Calu3 (cell line): ENCODE data around the gene LRRC28. TPM values are rescaled to one million over a fixed set of nuclear protein-coding genes. Genes with fewer than 3 reads are reported as not detected.

Experiments
- BruUV-seq: library from RNA; stranded (reverse); fragments of 400-500 nt; replicated peaks from 2 replicates; lab custom pipeline; 2021; lab: Mats Ljungman, UMichigan
- CTCF ChIA-PET: fragments of 300-600 bp; sonication (Branson Sonifier 250); formaldehyde crosslinking; loops from one replicate; lab custom pipeline; 2022; ENCODE audit warnings: antibody characterized with exemption; lab: Charles Lee
- DNase-seq: peaks from one replicate; pipeline ENCODE4 v3.0.0; 2022
- H3K27ac Mint-ChIP-seq: one replicate; pipeline ENCODE4 v1.8.0; 2022; ENCODE audit warnings: mixed read lengths; ENCODE audit not compliant: unreplicated experiment
- H3K27me3 Mint-ChIP-seq: one replicate; pipeline ENCODE4 v1.8.0; 2022; ENCODE audit warnings: mixed read lengths; ENCODE audit not compliant: unreplicated experiment
- H3K36me3 Mint-ChIP-seq: one replicate; pipeline ENCODE4 v1.8.0; 2022; ENCODE audit warnings: mild to moderate bottlenecking, moderate library complexity, mixed read lengths; ENCODE audit not compliant: insufficient read depth, unreplicated experiment
- H3K4me1 Mint-ChIP-seq: one replicate; pipeline ENCODE4 v1.8.0; 2022; ENCODE audit warnings: mild to moderate bottlenecking, low read depth, mixed read lengths; ENCODE audit not compliant: unreplicated experiment
- H3K4me3 Mint-ChIP-seq: one replicate; pipeline ENCODE4 v1.8.0; 2022; ENCODE audit warnings: mild to moderate bottlenecking, low read depth, moderate library complexity, mixed read lengths; ENCODE audit not compliant: unreplicated experiment
- H3K9me3 Mint-ChIP-seq: one replicate; pipeline ENCODE4 v1.8.0; 2022; ENCODE audit warnings: low read depth, mixed read lengths; ENCODE audit not compliant: unreplicated experiment
- intact Hi-C: fragments of 100-400 bp; cut with micrococcal nuclease; formaldehyde crosslinking; loops from one replicate; pipeline ENCODE4 v1.10.0; 2022; ENCODE audit not compliant: unreplicated experiment
- total RNA-seq: library from RNA; stranded (reverse); gene quantifications from 2 replicates; pipeline ENCODE4 v1.2.3, GENCODE V29; 2022
- TF ChIP-seq, protein P1 (sequence below): fragments of 200-600 bp; IDR thresholded peaks from one replicate; pipeline ENCODE4 v1.8.0; 2022; ENCODE audit warnings: antibody characterized with exemption; ENCODE audit not compliant: unreplicated experiment

The LRRC28 gene
- total RNA-seq, 1 experiment from 2014 or later = 21.8 TPM

DNA sequence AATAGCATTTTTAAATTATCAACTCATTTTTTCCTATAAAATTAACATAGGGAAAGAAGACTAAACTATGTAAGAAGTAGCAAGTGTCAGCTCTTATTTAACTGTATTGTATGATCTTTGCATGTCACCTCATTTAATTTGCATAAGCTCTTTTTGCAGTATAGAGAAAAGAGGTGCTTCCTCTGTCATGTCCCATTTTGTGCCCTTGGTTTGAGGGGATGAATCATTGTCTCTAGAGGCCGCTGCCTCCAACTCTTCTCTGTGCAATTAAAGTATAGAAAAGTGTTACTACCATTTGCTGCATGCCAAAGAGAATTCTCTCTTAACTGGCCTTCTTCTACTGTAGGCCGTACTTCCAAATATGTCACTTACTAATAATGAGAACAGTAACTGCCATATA, 93.4 kb downstream of the LRRC28 start:
- no TSS peak for BruUV-seq
- Mint-ChIP-seq H3K36me3 (no peaks in the 10 kb centered on the region), H3K4me1 (peaks cover 17% of the 10 kb centered on the region), H3K27me3 (no peaks in the 10 kb centered on the region), H3K4me3 (no peak overlapping the region), H3K9me3 (no peaks in the 10 kb centered on the region), H3K27ac (no peak overlapping the region)
- DNase-seq = no peak
- TF ChIP-seq, protein P1, sequence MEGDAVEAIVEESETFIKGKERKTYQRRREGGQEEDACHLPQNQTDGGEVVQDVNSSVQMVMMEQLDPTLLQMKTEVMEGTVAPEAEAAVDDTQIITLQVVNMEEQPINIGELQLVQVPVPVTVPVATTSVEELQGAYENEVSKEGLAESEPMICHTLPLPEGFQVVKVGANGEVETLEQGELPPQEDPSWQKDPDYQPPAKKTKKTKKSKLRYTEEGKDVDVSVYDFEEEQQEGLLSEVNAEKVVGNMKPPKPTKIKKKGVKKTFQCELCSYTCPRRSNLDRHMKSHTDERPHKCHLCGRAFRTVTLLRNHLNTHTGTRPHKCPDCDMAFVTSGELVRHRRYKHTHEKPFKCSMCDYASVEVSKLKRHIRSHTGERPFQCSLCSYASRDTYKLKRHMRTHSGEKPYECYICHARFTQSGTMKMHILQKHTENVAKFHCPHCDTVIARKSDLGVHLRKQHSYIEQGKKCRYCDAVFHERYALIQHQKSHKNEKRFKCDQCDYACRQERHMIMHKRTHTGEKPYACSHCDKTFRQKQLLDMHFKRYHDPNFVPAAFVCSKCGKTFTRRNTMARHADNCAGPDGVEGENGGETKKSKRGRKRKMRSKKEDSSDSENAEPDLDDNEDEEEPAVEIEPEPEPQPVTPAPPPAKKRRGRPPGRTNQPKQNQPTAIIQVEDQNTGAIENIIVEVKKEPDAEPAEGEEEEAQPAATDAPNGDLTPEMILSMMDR = no peak
- CTCF ChIA-PET = interaction anchor here (1.6 kb wide), 1 partner anchor 360 kb away, joined by 6 read pairs; no protein-coding TSS in a partner anchor
- intact Hi-C loops = no loop called here

DNA sequence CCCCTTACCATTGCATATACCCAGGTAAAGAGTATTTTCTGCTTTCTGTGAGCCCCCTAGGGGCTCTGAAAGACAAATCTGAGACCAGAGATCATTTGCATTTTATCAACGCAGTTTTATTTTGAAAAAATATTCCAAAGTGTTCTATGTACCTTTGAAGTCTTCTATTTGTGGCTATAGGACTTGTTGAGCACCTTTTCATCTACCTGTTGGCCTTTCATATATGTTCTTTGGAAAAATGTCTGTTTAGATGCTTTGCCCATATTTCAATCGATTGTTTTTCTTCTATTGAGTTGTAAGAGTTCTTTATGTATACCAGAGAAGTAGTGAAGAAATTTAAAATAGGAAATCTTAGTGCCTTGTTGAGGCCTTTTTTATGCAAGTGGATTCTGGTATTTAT, 94.0 kb downstream of the LRRC28 start:
- H3K4me1 Mint-ChIP-seq = peaks cover 16% of the 10 kb centered on the region
- TF ChIP-seq, protein P1 = no peak

DNA sequence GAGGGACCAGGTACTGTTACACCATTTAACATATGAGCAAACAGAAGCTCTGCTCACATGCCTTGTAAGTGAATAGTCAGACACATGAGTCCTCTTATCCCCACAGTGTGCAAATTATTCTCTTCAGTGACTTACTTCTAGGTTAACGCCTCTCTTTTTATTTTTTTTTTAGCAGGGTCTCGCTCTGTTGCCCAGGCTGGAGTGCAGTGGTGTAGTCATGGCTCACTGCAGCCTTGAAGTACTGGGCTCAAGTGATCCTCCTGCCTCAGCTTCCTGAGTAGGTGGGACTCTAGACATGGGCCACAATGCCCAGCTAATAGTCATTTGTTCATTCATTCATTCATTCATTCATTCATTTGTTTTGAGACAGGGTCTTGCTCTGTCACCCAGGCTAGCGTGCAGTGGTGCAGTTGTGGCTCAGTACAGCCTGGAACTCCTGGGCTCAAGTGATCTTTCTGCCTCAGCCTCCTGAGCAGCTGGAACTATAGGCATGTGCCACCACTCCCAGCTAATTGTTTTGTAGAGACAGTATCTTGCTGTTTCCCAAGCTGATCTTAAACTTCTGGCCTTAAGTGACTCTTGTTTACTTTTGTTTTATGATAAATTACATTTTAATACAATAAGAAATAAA, 94.7 kb downstream of the LRRC28 start:
- no peak overlapping the region for H3K27ac Mint-ChIP-seq
- peaks cover 9% of the 10 kb centered on the region for H3K4me1 Mint-ChIP-seq
- H3K9me3 Mint-ChIP-seq = no peaks in the 10 kb centered on the region
- no peaks in the 10 kb centered on the region for H3K27me3 Mint-ChIP-seq
- no peak overlapping the region for H3K4me3 Mint-ChIP-seq
- BruUV-seq = no TSS peak
- no peak for DNase-seq
- intact Hi-C loops = no loop called here
- CTCF ChIA-PET = no interaction called here
- H3K36me3 Mint-ChIP-seq = no peaks in the 10 kb centered on the region
- TF ChIP-seq, protein P1 = no peak

More for the DNA sequence above, 94.0 kb downstream of the LRRC28 start:
- CTCF ChIA-PET = no interaction called here
- Mint-ChIP-seq H3K4me3 (no peak overlapping the region), H3K27me3 (no peaks in the 10 kb centered on the region), H3K27ac (no peak overlapping the region), H3K9me3 (no peaks in the 10 kb centered on the region), H3K36me3 (no peaks in the 10 kb centered on the region)
- no TSS peak for BruUV-seq
- intact Hi-C loops = no loop called here
- DNase-seq = no peak

DNA sequence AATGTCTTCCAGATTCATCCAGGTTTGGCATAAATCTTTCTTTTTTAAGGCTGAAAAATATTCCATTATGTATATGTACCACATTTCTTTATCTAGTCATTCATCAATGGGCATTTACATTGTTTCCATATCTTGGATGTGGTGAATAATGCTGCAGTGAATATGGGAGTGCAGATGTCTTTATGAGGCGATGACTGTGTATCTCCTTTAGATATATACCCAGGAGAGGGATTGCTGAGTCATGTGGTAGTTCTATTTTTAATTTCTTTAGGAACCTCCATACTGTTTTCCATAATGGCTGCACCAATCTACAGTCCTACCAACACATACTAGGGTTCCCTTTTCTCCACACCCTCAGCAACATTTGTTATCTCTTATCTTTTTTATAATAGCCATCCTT, 96.3 kb downstream of the LRRC28 start:
- H3K4me1 Mint-ChIP-seq = no peaks in the 10 kb centered on the region
- H3K9me3 Mint-ChIP-seq = no peaks in the 10 kb centered on the region
- intact Hi-C loops = no loop called here
- DNase-seq = no peak
- H3K36me3 Mint-ChIP-seq = no peaks in the 10 kb centered on the region
- H3K27ac Mint-ChIP-seq = no peak overlapping the region
- H3K27me3 Mint-ChIP-seq = no peaks in the 10 kb centered on the region
- no TSS peak for BruUV-seq
- H3K4me3 Mint-ChIP-seq = no peak overlapping the region
- CTCF ChIA-PET = no interaction called here
- TF ChIP-seq, protein P1 = no peak
